ENCODE data around the gene RHBDL1. TPM values are rescaled to one million over a fixed set of nuclear protein-coding genes. Genes with fewer than 3 reads are reported as not detected.

Gene RHBDL1
- polyA plus RNA-seq, 1 donor from 2014 or later = 7.2 TPM

DNA sequence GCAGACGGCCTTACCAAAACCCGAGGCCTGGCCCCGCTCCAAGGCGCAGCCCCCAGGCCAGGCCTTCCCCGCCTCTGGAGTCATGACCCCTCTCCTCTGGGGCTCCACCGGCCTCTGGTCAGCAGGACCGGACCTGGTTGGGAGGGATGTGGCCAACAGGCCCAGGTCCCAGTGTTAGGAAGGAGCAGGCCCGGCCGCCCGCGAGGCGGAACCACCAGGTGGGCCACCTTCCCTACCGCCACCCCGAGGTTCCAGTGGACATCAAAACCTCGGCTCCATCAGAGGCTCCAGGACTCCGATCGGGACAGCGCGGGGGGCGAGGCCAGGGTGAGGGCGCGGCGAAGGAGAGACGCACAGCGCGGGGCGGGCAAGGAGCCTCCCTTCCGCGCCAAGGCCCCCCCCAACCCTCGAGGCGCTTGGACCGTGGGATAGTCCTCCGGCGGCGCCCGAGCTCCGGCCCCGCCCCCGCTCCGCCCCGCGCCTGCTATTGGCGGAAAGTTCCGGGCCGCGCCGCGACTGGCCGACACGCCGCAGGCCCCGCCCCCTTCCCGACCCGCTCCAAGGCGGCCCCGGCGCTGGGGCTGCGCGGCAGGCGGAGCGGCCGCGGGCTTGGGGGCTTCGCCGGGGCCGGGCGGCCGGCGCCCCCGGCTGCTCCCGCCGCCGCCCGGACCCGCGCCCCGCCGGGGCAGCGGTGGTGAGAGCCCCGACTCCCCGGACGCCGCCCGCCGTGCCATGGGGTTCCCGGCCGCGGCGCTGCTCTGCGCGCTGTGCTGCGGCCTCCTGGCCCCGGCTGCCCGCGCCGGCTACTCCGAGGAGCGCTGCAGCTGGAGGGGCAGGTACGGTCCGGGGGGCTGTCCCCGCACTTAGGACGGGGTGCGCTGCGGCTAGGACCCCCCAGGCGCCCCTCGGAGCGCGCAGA, 39.3 kb downstream of the RHBDL1 start, which contains the start of gene METRN:
Gene METRN, plus strand, starts transcription at position 561 of the 919 bp plus-strand sequence. Its CDS starts 172 bp downstream, at position 733.
- Histone ChIP-seq H2AFZ (ENCODE audit: low read depth, low read length) (no peak within 1 kb of the TSS), H3K9ac (ENCODE audit: low read length) (peak within 1 kb of the TSS; percentile 51), H3K27ac (ENCODE audit: low read length) (peak within 1 kb of the TSS; percentile 58), H3K9me3 (ENCODE audit: low read length) (no peaks in the 10 kb centered on the region), H3K4me2 (ENCODE audit: low read length) (peak within 1 kb of the TSS; percentile 59), H3F3A (ENCODE audit: insufficient read depth, low read length, poor library complexity, severe bottlenecking) (peaks cover 5% of the 10 kb centered on the region), H4K20me1 (ENCODE audit: insufficient read depth) (no peaks in the 10 kb centered on the region), H3K27me3 (ENCODE audit: insufficient read depth, low read depth, low read length) (no peaks in the 10 kb centered on the region), H3K9me2 (ENCODE audit: insufficient read depth, low read length) (no peaks in the 10 kb centered on the region), H3K36me3 (ENCODE audit: insufficient read depth, low read length) (no peaks in the 10 kb centered on the region), H3K4me3 (ENCODE audit: low read length) (peak within 1 kb of the TSS; percentile 61), H3K79me2 (replicated peaks; ENCODE audit: insufficient read depth, low read length) (peaks cover 21% of the 10 kb centered on the region)
- no peak for TF ChIP-seq EZH2 (IDR thresholded peaks at IDR 0.05; ENCODE audit: borderline replicate concordance, insufficient read depth, low read length, poor library complexity, severe bottlenecking)
- TF ChIP-seq POLR2AphosphoS5 (IDR thresholded peaks at IDR 0.05) = no peak
- TF ChIP-seq, protein P1, sequence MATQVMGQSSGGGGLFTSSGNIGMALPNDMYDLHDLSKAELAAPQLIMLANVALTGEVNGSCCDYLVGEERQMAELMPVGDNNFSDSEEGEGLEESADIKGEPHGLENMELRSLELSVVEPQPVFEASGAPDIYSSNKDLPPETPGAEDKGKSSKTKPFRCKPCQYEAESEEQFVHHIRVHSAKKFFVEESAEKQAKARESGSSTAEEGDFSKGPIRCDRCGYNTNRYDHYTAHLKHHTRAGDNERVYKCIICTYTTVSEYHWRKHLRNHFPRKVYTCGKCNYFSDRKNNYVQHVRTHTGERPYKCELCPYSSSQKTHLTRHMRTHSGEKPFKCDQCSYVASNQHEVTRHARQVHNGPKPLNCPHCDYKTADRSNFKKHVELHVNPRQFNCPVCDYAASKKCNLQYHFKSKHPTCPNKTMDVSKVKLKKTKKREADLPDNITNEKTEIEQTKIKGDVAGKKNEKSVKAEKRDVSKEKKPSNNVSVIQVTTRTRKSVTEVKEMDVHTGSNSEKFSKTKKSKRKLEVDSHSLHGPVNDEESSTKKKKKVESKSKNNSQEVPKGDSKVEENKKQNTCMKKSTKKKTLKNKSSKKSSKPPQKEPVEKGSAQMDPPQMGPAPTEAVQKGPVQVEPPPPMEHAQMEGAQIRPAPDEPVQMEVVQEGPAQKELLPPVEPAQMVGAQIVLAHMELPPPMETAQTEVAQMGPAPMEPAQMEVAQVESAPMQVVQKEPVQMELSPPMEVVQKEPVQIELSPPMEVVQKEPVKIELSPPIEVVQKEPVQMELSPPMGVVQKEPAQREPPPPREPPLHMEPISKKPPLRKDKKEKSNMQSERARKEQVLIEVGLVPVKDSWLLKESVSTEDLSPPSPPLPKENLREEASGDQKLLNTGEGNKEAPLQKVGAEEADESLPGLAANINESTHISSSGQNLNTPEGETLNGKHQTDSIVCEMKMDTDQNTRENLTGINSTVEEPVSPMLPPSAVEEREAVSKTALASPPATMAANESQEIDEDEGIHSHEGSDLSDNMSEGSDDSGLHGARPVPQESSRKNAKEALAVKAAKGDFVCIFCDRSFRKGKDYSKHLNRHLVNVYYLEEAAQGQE (IDR thresholded peaks at IDR 0.05; ENCODE audit: borderline replicate concordance) = no peak
- peak; percentile 8 for TF ChIP-seq MXI1 (conservative IDR thresholded peaks at IDR 0.05; ENCODE audit: poor library complexity, severe bottlenecking)

DNA sequence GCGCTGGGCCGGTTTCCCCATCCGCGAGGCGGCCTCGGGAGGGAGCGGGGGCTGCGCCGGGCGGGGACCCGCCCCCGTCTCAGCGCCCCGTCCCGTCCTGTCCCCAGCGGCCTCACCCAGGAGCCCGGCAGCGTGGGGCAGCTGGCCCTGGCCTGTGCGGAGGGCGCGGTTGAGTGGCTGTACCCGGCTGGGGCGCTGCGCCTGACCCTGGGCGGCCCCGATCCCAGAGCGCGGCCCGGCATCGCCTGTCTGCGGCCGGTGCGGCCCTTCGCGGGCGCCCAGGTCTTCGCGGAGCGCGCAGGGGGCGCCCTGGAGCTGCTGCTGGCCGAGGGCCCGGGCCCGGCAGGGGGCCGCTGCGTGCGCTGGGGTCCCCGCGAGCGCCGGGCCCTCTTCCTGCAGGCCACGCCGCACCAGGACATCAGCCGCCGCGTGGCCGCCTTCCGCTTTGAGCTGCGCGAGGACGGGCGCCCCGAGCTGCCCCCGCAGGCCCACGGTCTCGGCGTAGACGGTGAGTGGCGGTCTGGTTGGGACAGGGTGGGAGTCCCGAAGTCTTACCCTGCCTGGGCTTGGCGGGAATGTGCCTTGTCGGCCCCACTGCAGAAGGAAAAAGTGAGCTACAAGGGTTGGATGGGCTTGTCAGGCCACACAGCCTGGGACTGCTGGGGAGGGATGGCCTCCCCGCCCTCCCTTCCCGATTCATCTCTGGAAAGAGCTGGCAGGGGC, 40.2 kb downstream of the RHBDL1 start:
- Histone ChIP-seq H3K27me3 (ENCODE audit: insufficient read depth, low read depth, low read length) (no peaks in the 10 kb centered on the region), H3K4me2 (ENCODE audit: low read length) (peak overlapping the region; percentile 35), H3K9ac (ENCODE audit: low read length) (peak overlapping the region; percentile 51), H3K36me3 (ENCODE audit: insufficient read depth, low read length) (no peaks in the 10 kb centered on the region), H3K4me3 (ENCODE audit: low read length) (peak overlapping the region; percentile 61), H3F3A (ENCODE audit: insufficient read depth, low read length, poor library complexity, severe bottlenecking) (peaks cover 4% of the 10 kb centered on the region), H3K9me2 (ENCODE audit: insufficient read depth, low read length) (no peaks in the 10 kb centered on the region), H3K79me2 (replicated peaks; ENCODE audit: insufficient read depth, low read length) (peaks cover 21% of the 10 kb centered on the region), H3K27ac (ENCODE audit: low read length) (peak overlapping the region; percentile 58), H3K9me3 (ENCODE audit: low read length) (no peaks in the 10 kb centered on the region), H4K20me1 (ENCODE audit: insufficient read depth) (no peaks in the 10 kb centered on the region), H2AFZ (ENCODE audit: low read depth, low read length) (no peak overlapping the region)
- TF ChIP-seq, protein P2, sequence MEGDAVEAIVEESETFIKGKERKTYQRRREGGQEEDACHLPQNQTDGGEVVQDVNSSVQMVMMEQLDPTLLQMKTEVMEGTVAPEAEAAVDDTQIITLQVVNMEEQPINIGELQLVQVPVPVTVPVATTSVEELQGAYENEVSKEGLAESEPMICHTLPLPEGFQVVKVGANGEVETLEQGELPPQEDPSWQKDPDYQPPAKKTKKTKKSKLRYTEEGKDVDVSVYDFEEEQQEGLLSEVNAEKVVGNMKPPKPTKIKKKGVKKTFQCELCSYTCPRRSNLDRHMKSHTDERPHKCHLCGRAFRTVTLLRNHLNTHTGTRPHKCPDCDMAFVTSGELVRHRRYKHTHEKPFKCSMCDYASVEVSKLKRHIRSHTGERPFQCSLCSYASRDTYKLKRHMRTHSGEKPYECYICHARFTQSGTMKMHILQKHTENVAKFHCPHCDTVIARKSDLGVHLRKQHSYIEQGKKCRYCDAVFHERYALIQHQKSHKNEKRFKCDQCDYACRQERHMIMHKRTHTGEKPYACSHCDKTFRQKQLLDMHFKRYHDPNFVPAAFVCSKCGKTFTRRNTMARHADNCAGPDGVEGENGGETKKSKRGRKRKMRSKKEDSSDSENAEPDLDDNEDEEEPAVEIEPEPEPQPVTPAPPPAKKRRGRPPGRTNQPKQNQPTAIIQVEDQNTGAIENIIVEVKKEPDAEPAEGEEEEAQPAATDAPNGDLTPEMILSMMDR (IDR thresholded peaks at IDR 0.05; ENCODE audit: poor library complexity, severe bottlenecking) = peak; percentile 55
- no peak for TF ChIP-seq EP300 (conservative IDR thresholded peaks at IDR 0.05; ENCODE audit: poor library complexity, severe bottlenecking)
- TF ChIP-seq EZH2 (IDR thresholded peaks at IDR 0.05; ENCODE audit: borderline replicate concordance, insufficient read depth, low read length, poor library complexity, severe bottlenecking) = no peak
- TF ChIP-seq TAF1 (IDR thresholded peaks at IDR 0.05; ENCODE audit: low read depth) = no peak
- peak; percentile 22 for TF ChIP-seq RAD21 (conservative IDR thresholded peaks at IDR 0.05)
- TF ChIP-seq MXI1 (conservative IDR thresholded peaks at IDR 0.05; ENCODE audit: poor library complexity, severe bottlenecking) = no peak
- no peak for TF ChIP-seq SMC3 (conservative IDR thresholded peaks at IDR 0.05; ENCODE audit: poor library complexity)
- TF ChIP-seq, protein P1 (IDR thresholded peaks at IDR 0.05; ENCODE audit: borderline replicate concordance) = no peak
- no peak for TF ChIP-seq POLR2AphosphoS5 (IDR thresholded peaks at IDR 0.05)
